Activated naive CD4-positive, alpha-beta T cell treated with anti-CD3 and anti-CD28 coated beads for 36 hours (primary cell): ENCODE results near the gene DEAF1. TPM values are rescaled to one million over a fixed set of nuclear protein-coding genes. Genes with fewer than 3 reads are reported as not detected.

ENCODE experiments used
- CTCF ChIA-PET: fragments of 350-600 bp; sonication (Branson Sonifier 250); formaldehyde crosslinking; loops from one replicate; lab custom pipeline; 2021; ENCODE audit warnings: antibody characterized with exemption; lab: Charles Lee
- DNase-seq: peaks from one replicate; pipeline ENCODE4 v3.0.0-alpha.2; 2020
- H3K27ac Mint-ChIP-seq: one replicate; pipeline ENCODE4 v1.8.0; 2021; ENCODE audit warnings: mild to moderate bottlenecking, mixed read lengths
- H3K27me3 Mint-ChIP-seq: one replicate; pipeline ENCODE4 v1.8.0; 2021; ENCODE audit warnings: low read depth, mixed read lengths
- H3K36me3 Mint-ChIP-seq: one replicate; pipeline ENCODE4 v1.8.0; 2021; ENCODE audit warnings: low read depth, mixed read lengths
- H3K4me1 Mint-ChIP-seq: one replicate; pipeline ENCODE4 v1.8.0; 2021; ENCODE audit warnings: low read depth, mixed read lengths
- H3K4me3 Mint-ChIP-seq: one replicate; pipeline ENCODE4 v1.8.0; 2021; ENCODE audit warnings: mild to moderate bottlenecking, moderate library complexity, mixed read lengths
- H3K9me3 Mint-ChIP-seq: one replicate; pipeline ENCODE4 v1.8.0; 2021; ENCODE audit warnings: mixed read lengths
- intact Hi-C: fragments of 100-400 bp; cut with micrococcal nuclease; formaldehyde crosslinking; loops from one replicate; pipeline ENCODE4 v1.15.1; 2023
- total RNA-seq, 2 experiments: library from RNA; stranded (reverse); gene quantifications; one replicate each; pipeline ENCODE4 v1.2.3, GENCODE V29; 2021

DEAF1 gene
- total RNA-seq, 2 experiments from 2014 or later = 57.5 to 67.9 TPM

- peaks cover 10% of the 10 kb centered on the region for H3K4me1 Mint-ChIP-seq
- intact Hi-C loops = loop anchor here (10.0 kb wide), 2 partner anchors 416 to 516 kb away; partner anchors contain the start of genes BET1L, IFITM2 and RIC8A
- H3K9me3 Mint-ChIP-seq = no peaks in the 10 kb centered on the region
- peak; percentile 64 for DNase-seq
- no peak overlapping the region for H3K4me3 Mint-ChIP-seq
- CTCF ChIA-PET = interaction anchor here (0.9 kb wide), 1 partner anchor 59 kb away, joined by 3 read pairs; no protein-coding TSS in a partner anchor
- H3K27ac Mint-ChIP-seq = no peak overlapping the region
- peaks cover 16% of the 10 kb centered on the region for H3K27me3 Mint-ChIP-seq
- no peaks in the 10 kb centered on the region for H3K36me3 Mint-ChIP-seq
Measured at GRCh38 chr11:720642-721246, 25.7 kb upstream of the DEAF1 start.

- peaks cover 16% of the 10 kb centered on the region for H3K27me3 Mint-ChIP-seq
- DNase-seq = no peak
- H3K4me3 Mint-ChIP-seq = no peak overlapping the region
- CTCF ChIA-PET = interaction anchor here (0.9 kb wide), 1 partner anchor 58 kb away, joined by 3 read pairs; no protein-coding TSS in a partner anchor
- no peak overlapping the region for H3K27ac Mint-ChIP-seq
- H3K9me3 Mint-ChIP-seq = no peaks in the 10 kb centered on the region
- H3K4me1 Mint-ChIP-seq = peaks cover 10% of the 10 kb centered on the region
- intact Hi-C loops = loop anchor here (10.0 kb wide), 2 partner anchors 415 to 515 kb away; partner anchors contain the start of genes BET1L, IFITM2 and RIC8A
- no peaks in the 10 kb centered on the region for H3K36me3 Mint-ChIP-seq
Measured at GRCh38 chr11:720017-720641, 25.1 kb upstream of the DEAF1 start.

GRCh38 chr11:719214-720016 lies 24.4 kb upstream of the DEAF1 start:
- Mint-ChIP-seq H3K4me1 (peaks cover 10% of the 10 kb centered on the region), H3K27me3 (peaks cover 16% of the 10 kb centered on the region), H3K36me3 (no peaks in the 10 kb centered on the region), H3K27ac (no peak overlapping the region), H3K9me3 (peaks cover 2% of the 10 kb centered on the region), H3K4me3 (peak overlapping the region; percentile 24)
- CTCF ChIA-PET = no interaction called here
- intact Hi-C loops = loop anchor here (10.0 kb wide), 2 partner anchors 415 to 515 kb away; partner anchors contain the start of genes BET1L, IFITM2 and RIC8A
- no peak for DNase-seq

GRCh38 chr11:714436-714835 lies 19.4 kb upstream of the DEAF1 start:
- CTCF ChIA-PET = no interaction called here
- DNase-seq = no peak
- Mint-ChIP-seq H3K4me1 (no peaks in the 10 kb centered on the region), H3K9me3 (peaks cover 2% of the 10 kb centered on the region), H3K27ac (no peak overlapping the region), H3K36me3 (no peaks in the 10 kb centered on the region), H3K27me3 (peaks cover 15% of the 10 kb centered on the region), H3K4me3 (no peak overlapping the region)
- intact Hi-C loops = no loop called here

GRCh38 chr11:709109-709997 lies 14.3 kb upstream of the DEAF1 start:
- peaks cover 5% of the 10 kb centered on the region for H3K4me1 Mint-ChIP-seq
- intact Hi-C loops = no loop called here
- DNase-seq = no peak
- no peak overlapping the region for H3K4me3 Mint-ChIP-seq
- no peaks in the 10 kb centered on the region for H3K36me3 Mint-ChIP-seq
- H3K9me3 Mint-ChIP-seq = no peaks in the 10 kb centered on the region
- H3K27ac Mint-ChIP-seq = no peak overlapping the region
- CTCF ChIA-PET = interaction anchor here (0.6 kb wide), 1 partner anchor 48 kb away, joined by 4 read pairs; no protein-coding TSS in a partner anchor
- H3K27me3 Mint-ChIP-seq = peaks cover 19% of the 10 kb centered on the region

- Mint-ChIP-seq H3K9me3 (no peaks in the 10 kb centered on the region), H3K27ac (no peak overlapping the region), H3K36me3 (no peaks in the 10 kb centered on the region), H3K27me3 (peaks cover 19% of the 10 kb centered on the region), H3K4me1 (peaks cover 5% of the 10 kb centered on the region), H3K4me3 (no peak overlapping the region)
- no peak for DNase-seq
- intact Hi-C loops = no loop called here
- CTCF ChIA-PET = no interaction called here
Measured at GRCh38 chr11:708511-708910, 13.5 kb upstream of the DEAF1 start.

- intact Hi-C loops = no loop called here
- Mint-ChIP-seq H3K36me3 (no peaks in the 10 kb centered on the region), H3K4me3 (no peak overlapping the region), H3K9me3 (no peaks in the 10 kb centered on the region), H3K27ac (no peak overlapping the region), H3K27me3 (peaks cover 19% of the 10 kb centered on the region), H3K4me1 (peaks cover 5% of the 10 kb centered on the region)
- CTCF ChIA-PET = no interaction called here
- DNase-seq = no peak
Measured at GRCh38 chr11:707817-708420, 12.9 kb upstream of the DEAF1 start.

GRCh38 chr11:706957-707816 lies 12.2 kb upstream of the DEAF1 start:
- no peaks in the 10 kb centered on the region for H3K9me3 Mint-ChIP-seq
- no peak overlapping the region for H3K27ac Mint-ChIP-seq
- peaks cover 19% of the 10 kb centered on the region for H3K27me3 Mint-ChIP-seq
- DNase-seq = no peak
- intact Hi-C loops = no loop called here
- CTCF ChIA-PET = interaction anchor here (1.2 kb wide), 1 partner anchor 153 kb away, joined by 3 read pairs; no protein-coding TSS in a partner anchor
- peaks cover 5% of the 10 kb centered on the region for H3K4me1 Mint-ChIP-seq
- no peaks in the 10 kb centered on the region for H3K36me3 Mint-ChIP-seq
- H3K4me3 Mint-ChIP-seq = no peak overlapping the region

- intact Hi-C loops = no loop called here
- Mint-ChIP-seq H3K9me3 (no peaks in the 10 kb centered on the region), H3K27me3 (peaks cover 19% of the 10 kb centered on the region), H3K4me1 (peaks cover 5% of the 10 kb centered on the region), H3K27ac (no peak overlapping the region), H3K4me3 (no peak overlapping the region), H3K36me3 (no peaks in the 10 kb centered on the region)
- CTCF ChIA-PET = interaction anchor here (1.2 kb wide), 1 partner anchor 152 kb away, joined by 3 read pairs; no protein-coding TSS in a partner anchor
- no peak for DNase-seq
Measured at GRCh38 chr11:706439-706956, 11.5 kb upstream of the DEAF1 start.

GRCh38 chr11:705646-706438 lies 10.8 kb upstream of the DEAF1 start, which contains the start of gene EPS8L2:
TSS of gene EPS8L2 (plus strand) at chr11:706231. CDS start at chr11:709408, 3,177 bp downstream.
- Mint-ChIP-seq H3K27me3 (peaks cover 14% of the 10 kb centered on the region), H3K36me3 (no peaks in the 10 kb centered on the region), H3K9me3 (no peaks in the 10 kb centered on the region), H3K4me1 (peaks cover 5% of the 10 kb centered on the region), H3K4me3 (no peak within 1 kb of the TSS), H3K27ac (no peak within 1 kb of the TSS)
- no peak for DNase-seq
- intact Hi-C loops = no loop called here
- CTCF ChIA-PET = interaction anchor here (1.2 to 1.8 kb wide), 2 partner anchors 10 to 151 kb away, joined by 3 to 4 read pairs; partner anchors contain the start of gene TMEM80
